Mammary epithelial cell (primary cell): ENCODE results near the gene PCDHGA10.

ENCODE experiments used
- CTCF ChIP-seq, 2 donors: IDR thresholded peaks in 1 of 2; conservative IDR thresholded peaks in 1 of 2; 2 replicates each; pipeline ENCODE4 v1.5.1; 2011 to 2012; ENCODE audit warnings: inconsistent platforms in 2 of 2, low read length in 2 of 2, mild to moderate bottlenecking in 2 of 2, control low read depth in 1 of 2, low read depth in 1 of 2; ENCODE audit not compliant: insufficient read depth in 1 of 2; ENCODE audit errors: extremely low read depth in 1 of 2
- EZH2 ChIP-seq: IDR thresholded peaks from 2 replicates; pipeline ENCODE4 v1.6.1; 2012; ENCODE audit warnings: low read length, inconsistent platforms, borderline replicate concordance

DNA sequence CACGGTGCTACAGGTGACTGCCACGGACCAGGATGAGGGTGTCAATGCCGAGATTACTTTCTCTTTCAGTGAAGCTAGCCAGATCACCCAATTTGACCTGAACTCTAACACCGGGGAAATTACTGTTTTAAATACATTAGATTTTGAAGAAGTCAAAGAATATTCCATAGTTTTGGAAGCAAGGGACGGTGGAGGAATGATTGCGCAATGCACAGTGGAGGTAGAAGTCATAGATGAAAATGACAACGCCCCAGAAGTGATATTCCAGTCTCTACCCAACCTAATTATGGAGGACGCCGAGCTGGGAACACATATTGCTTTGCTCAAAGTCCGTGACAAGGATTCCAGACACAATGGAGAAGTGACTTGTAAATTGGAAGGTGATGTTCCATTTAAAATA is 24.1 kb upstream of the PCDHGA10 start:
- TF ChIP-seq CTCF (conservative IDR thresholded peaks at IDR 0.05 in 1 of 2, IDR thresholded peaks at IDR 0.05 in 1 of 2; ENCODE audit: extremely low read depth in 1 of 2, insufficient read depth in 1 of 2, low read depth in 1 of 2, low read length in 2 of 2): no peak
- no peak for TF ChIP-seq EZH2
